SJSA1 (cell line): ENCODE data around the gene CTXND1. TPM values are rescaled to one million over a fixed set of nuclear protein-coding genes. Genes with fewer than 3 reads are reported as not detected.

Experiments
- DNase-seq, 2 experiments: peaks; one replicate each; pipeline ENCODE4 v3.0.0-alpha.2; 2015 to 2020; ENCODE audit warnings: low spot score in 2 of 2, low read depth in 1 of 2
- H3K27ac ChIP-seq: fragments of 250-450 bp; sonication (Bioruptor Pico); 2 replicates; pipeline ENCODE4 v1.5.1; 2020; ENCODE audit warnings: mild to moderate bottlenecking, moderate library complexity
- H3K27me3 ChIP-seq: fragments of 250-450 bp; sonication (Bioruptor Pico); replicated peaks from 2 replicates; pipeline ENCODE4 v1.5.1; 2020; ENCODE audit warnings: mild to moderate bottlenecking, moderate library complexity
- H3K36me3 ChIP-seq: fragments of 250-450 bp; sonication (Bioruptor Pico); 2 replicates; pipeline ENCODE4 v1.5.1; 2020; ENCODE audit warnings: mild to moderate bottlenecking
- H3K4me1 ChIP-seq: fragments of 250-450 bp; sonication (Bioruptor Pico); replicated peaks from 2 replicates; pipeline ENCODE4 v1.6.1; 2021; ENCODE audit warnings: mild to moderate bottlenecking
- H3K4me3 ChIP-seq: fragments of 250-450 bp; sonication (Bioruptor Pico); 2 replicates; pipeline ENCODE4 v1.5.1; 2020; ENCODE audit warnings: mild to moderate bottlenecking
- H3K9me3 ChIP-seq: fragments of 250-450 bp; sonication (Bioruptor Pico); replicated peaks from 2 replicates; pipeline ENCODE4 v1.5.1; 2020; ENCODE audit warnings: mild to moderate bottlenecking
- total RNA-seq: library from RNA; depleted of rRNA; stranded (reverse); fragments of >200 nt; shearing (Covaris generic); gene quantifications from 2 replicates; pipeline ENCODE4 v1.2.3, GENCODE V29; 2014

CTXND1 gene
- total RNA-seq, 1 experiment from 2014 or later = not detected

DNA sequence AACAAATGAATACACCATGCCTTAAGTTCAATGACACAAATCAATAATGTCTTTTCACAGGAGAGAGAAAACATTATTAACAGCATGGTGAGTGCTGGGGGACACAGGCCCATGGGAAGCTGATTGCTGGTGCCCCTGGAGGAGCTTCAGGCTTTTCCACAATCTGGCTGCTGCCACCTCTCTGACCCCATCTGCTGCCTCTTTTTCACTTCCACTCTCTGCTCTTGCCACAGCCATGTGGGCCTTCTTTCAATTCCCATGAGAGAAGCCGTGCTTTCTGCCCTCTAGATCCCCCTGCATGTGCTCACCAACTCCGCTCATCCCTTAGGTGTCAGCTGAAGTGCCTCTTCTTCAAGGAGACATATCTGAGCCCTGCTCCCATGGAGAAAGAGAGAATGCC, 21.0 kb upstream of the CTXND1 start:
- H3K36me3 ChIP-seq = no peaks in the 10 kb centered on the region
- DNase-seq = peak in 1 of 2 experiments; percentile 11

DNA sequence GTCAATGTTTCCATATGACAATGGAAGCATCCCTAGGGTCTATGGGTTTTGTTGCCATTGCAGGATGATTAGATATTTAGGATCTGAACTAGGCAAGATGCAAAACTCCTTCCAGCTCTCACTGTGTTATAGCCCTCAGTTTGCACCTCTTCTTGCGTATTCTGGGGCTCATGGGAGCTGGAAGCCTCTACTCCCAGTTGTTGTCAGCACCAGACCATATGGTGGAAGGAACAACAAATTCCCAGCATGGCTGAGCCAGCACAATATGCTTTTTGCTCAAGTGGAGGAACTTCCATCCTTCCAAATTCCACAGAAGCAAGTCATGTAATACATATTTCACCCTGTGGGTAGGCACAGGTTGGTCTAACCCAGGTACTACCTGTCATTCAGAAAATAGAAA, 18.5 kb upstream of the CTXND1 start:
- Histone ChIP-seq H3K4me3 (no peak overlapping the region), H3K9me3 (no peaks in the 10 kb centered on the region), H3K4me1 (no peaks in the 10 kb centered on the region), H3K27ac (no peak overlapping the region), H3K36me3 (no peaks in the 10 kb centered on the region), H3K27me3 (no peaks in the 10 kb centered on the region)
- peak in 1 of 2 experiments; percentile 8 for DNase-seq

More for the DNA sequence above, 21.0 kb upstream of the CTXND1 start:
- H3K9me3 ChIP-seq = no peaks in the 10 kb centered on the region
- no peak overlapping the region for H3K4me3 ChIP-seq
- H3K4me1 ChIP-seq = no peaks in the 10 kb centered on the region
- H3K27me3 ChIP-seq = no peaks in the 10 kb centered on the region
- H3K27ac ChIP-seq = no peak overlapping the region

DNA sequence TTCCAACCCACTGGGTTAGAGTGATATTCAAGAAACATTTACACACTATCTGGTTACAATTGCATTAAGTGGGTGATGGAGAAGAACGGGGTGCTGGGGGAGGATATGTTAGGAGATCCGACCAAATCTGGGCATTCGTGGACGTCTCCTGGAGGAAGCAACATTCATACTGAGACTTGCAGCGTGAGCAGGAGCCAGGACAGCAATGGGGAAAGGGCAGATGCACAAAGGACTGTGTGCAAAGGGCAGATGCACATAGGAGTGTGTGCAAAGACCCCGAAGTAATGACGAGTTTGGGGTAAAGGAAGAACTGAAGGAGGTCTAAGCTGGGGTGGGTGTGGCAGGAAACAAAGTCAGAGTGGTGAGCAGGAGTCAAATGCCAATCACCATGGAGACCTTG, 16.1 kb upstream of the CTXND1 start:
- Histone ChIP-seq H3K4me3 (no peak overlapping the region), H3K36me3 (no peaks in the 10 kb centered on the region), H3K27ac (no peak overlapping the region), H3K27me3 (no peaks in the 10 kb centered on the region), H3K4me1 (no peaks in the 10 kb centered on the region), H3K9me3 (no peaks in the 10 kb centered on the region)
- peak in 1 of 2 experiments; percentile 18 for DNase-seq

DNA sequence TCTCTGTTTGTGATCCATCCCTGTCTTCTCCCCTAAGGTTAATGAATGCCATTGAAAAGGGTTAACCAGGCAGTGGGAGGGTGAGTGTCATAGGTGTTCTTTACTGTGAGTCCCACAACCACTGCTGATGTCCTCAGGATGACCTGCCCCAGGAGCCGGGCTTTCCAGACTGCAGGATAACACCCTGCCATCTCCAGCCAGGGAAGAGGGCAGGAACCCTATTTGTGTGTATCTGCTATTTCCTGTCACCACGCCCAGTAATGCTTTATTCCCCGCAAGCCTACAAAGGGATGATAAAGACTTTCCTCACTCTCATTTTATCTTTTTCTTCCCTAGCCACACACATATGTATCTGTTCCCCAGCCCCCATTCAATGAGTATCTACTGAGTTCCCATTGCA, 15.6 kb upstream of the CTXND1 start:
- DNase-seq = peak in 1 of 2 experiments; percentile 13

DNA sequence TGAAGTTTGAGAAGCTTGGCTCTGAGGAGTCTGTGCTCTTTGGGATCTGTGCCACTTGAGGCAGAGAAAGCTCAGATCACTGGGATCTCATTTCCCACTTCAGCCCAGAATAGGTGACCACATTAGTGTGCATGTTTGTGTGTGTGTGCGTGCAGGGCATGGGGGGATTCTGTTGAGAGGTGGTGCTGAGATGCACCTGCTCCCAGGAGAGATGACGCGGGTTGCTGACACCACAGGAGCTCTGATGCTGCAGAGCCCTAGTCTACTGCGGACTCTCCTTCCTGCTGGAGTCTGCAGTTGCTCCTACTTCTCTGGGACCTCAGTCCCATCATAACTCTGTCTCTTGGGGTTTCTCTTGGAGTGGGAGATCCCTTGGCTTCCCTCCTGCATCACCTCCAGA, 14.7 kb upstream of the CTXND1 start:
- DNase-seq = no peak
- Histone ChIP-seq H3K27me3 (no peaks in the 10 kb centered on the region), H3K4me3 (no peak overlapping the region), H3K9me3 (no peaks in the 10 kb centered on the region), H3K36me3 (no peaks in the 10 kb centered on the region), H3K4me1 (no peaks in the 10 kb centered on the region), H3K27ac (no peak overlapping the region)

More for the DNA sequence above, 15.6 kb upstream of the CTXND1 start:
- H3K27ac ChIP-seq = no peak overlapping the region
- H3K9me3 ChIP-seq = no peaks in the 10 kb centered on the region
- H3K36me3 ChIP-seq = no peaks in the 10 kb centered on the region
- H3K4me3 ChIP-seq = no peak overlapping the region
- H3K4me1 ChIP-seq = no peaks in the 10 kb centered on the region
- no peaks in the 10 kb centered on the region for H3K27me3 ChIP-seq

DNA sequence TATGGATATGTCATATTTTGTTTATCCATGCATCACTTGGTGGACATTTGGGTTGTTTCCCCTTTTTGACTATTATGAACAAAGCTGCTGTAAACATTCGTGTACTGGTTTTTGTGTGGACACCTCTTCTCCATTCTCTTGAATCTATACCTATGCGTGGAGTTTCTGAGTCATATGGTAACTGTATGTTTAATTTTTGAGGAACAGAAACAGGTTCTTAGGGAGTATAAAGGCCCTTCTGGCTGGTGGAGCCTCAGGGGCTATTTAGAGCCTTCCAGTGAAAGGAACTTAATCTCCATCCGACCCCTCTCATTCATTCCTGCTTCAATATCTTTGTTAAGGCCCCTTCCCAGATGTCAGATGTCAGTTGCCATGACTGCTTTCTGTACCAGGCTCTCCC, 14.1 kb upstream of the CTXND1 start:
- Histone ChIP-seq H3K4me1 (no peaks in the 10 kb centered on the region), H3K27ac (no peak overlapping the region), H3K27me3 (no peaks in the 10 kb centered on the region), H3K9me3 (no peaks in the 10 kb centered on the region), H3K36me3 (no peaks in the 10 kb centered on the region), H3K4me3 (no peak overlapping the region)
- no peak for DNase-seq

DNA sequence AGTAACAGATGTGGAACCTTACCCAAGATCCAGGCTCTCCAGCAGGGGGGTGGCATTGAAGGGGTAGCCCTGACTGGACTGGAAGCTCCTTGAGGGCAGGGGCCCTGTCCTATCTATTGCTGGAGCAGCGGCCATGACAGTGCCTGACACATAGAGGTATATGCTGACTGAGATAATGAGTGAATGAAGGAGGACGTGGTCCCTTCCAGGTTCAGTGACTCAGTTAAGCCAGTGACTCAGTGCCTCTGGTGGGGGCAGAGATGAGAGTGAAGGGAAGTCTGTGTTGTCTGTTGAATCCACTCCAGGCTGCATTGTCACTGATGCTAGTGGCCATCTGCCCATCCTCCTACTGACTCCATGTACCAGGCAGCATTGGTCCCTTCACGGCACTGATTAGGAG, 13.0 kb upstream of the CTXND1 start:
- DNase-seq = no peak
- Histone ChIP-seq H3K9me3 (no peaks in the 10 kb centered on the region), H3K36me3 (no peaks in the 10 kb centered on the region), H3K27me3 (0 out of 2 replicates have a peak, but pooled peaks cover 3% of the 10 kb centered on the region), H3K27ac (no peak overlapping the region), H3K4me3 (no peak overlapping the region), H3K4me1 (no peaks in the 10 kb centered on the region)

DNA sequence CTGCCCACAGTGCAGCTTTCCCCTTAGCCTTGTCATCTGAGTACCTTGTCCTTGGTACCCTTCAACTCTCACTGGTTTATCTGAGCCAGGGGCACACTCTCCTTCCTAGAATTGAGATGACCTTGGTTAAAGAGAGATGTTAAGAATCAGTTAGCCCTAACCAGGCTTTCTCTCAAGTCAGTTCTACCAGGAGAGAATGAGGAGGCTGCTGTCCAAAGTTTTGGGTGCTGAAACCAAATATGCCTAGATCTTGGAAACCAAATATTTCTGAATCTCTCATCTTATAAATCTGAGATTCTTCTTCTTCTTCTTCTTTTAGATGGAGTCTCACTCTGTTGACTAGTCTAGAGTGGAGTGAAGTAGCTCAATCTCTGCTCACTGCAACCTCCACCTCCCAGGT, 12.0 kb upstream of the CTXND1 start:
- Histone ChIP-seq H3K4me3 (no peak overlapping the region), H3K36me3 (no peaks in the 10 kb centered on the region), H3K9me3 (no peaks in the 10 kb centered on the region), H3K27me3 (0 out of 2 replicates have a peak, but pooled peaks cover 7% of the 10 kb centered on the region), H3K27ac (no peak overlapping the region), H3K4me1 (no peaks in the 10 kb centered on the region)
- DNase-seq = no peak

DNA sequence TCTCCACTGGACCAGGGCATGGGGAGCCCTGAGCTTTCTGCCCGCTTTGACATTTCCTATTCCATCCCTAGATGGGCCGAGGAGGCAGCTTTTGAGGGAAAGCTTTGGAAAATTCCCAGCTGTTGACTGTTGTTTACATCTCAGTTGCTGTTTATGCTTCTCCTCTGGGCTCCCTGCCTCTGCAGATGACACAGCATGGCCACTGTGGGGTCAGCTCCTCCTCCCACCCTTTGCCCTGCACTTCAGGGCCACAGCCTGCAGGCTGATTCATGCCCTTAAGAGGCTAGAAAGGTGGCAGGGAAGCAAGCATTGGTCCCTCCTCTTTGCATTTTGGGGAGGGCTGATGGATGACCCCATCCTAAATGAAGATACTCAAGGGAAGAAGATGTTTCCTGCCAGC, 8.5 kb upstream of the CTXND1 start:
- Histone ChIP-seq H3K36me3 (no peaks in the 10 kb centered on the region), H3K4me3 (no peak overlapping the region), H3K27me3 (peaks cover 18% of the 10 kb centered on the region), H3K27ac (no peak overlapping the region), H3K4me1 (no peaks in the 10 kb centered on the region), H3K9me3 (no peaks in the 10 kb centered on the region)
- DNase-seq = no peak

DNA sequence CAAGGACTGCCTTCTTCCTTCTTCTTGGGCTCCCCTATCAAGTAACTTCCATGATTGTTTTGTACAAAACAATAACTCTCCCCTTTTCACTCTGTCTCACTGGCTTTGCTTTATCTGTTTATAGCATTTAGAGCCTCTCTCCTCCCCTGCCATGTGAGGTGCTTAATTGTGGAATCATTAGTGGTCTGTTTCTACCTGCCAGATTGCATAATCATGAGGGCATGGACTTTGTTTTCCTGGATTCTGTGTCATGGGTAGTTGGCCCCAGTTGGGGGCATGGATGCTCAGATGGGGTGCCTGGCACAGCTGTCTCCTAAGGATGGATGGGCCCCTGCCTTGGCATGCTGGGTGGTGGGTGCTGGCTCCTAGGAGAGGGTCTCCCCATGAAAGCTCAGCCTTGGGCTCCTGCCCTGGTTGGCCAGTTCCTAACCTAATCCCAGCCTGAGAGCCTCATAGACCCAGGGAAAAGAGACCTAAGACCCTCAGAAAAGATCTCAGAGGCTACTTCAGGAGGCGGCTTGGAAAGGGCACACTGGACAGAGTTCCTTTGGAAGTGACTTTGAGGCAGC, 8.0 kb upstream of the CTXND1 start:
- peaks cover 19% of the 10 kb centered on the region for H3K27me3 ChIP-seq
- H3K4me1 ChIP-seq = no peaks in the 10 kb centered on the region
- no peak overlapping the region for H3K27ac ChIP-seq
- DNase-seq = no peak
- no peak overlapping the region for H3K4me3 ChIP-seq
- no peaks in the 10 kb centered on the region for H3K9me3 ChIP-seq
- H3K36me3 ChIP-seq = no peaks in the 10 kb centered on the region

DNA sequence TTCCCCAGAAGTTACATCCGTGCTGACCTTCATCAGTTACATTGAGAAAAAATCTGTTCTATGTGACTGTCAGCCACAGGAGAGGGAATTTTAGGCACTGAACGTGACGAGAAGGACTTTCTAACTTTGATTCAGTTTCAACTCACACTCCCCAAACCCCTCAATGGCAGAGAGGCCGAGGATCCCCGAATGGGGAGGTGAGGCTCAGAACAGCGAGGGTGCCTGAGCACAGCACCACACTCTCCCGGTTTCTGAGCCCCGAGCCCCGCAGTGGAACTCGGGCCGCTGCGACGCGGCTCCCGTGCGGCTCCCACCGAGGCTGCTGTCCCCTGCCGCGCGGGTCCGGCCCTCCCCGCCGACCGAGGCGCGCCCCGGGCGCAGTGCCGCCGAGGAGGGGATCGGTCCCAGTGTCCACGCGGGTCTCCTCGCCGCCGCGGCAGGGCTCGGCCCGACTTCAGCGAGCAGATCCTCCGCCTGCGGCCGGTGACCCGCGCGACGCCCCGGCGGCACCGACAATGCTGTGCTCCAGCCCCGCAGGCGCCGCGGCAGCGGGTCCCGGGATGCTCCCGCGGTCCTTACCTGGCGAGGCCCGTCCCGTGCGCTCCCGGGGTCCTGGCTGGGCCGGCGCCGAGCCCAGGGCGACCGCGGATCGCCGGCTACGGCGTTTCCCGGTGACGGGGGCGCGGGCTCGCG, 439 bp downstream of the CTXND1 start:
- no peak for DNase-seq
- Histone ChIP-seq H3K27ac (no peak overlapping the region), H3K4me1 (peaks cover 7% of the 10 kb centered on the region), H3K4me3 (peak overlapping the region; percentile 12), H3K36me3 (no peaks in the 10 kb centered on the region), H3K9me3 (no peaks in the 10 kb centered on the region), H3K27me3 (peaks cover 68% of the 10 kb centered on the region)

DNA sequence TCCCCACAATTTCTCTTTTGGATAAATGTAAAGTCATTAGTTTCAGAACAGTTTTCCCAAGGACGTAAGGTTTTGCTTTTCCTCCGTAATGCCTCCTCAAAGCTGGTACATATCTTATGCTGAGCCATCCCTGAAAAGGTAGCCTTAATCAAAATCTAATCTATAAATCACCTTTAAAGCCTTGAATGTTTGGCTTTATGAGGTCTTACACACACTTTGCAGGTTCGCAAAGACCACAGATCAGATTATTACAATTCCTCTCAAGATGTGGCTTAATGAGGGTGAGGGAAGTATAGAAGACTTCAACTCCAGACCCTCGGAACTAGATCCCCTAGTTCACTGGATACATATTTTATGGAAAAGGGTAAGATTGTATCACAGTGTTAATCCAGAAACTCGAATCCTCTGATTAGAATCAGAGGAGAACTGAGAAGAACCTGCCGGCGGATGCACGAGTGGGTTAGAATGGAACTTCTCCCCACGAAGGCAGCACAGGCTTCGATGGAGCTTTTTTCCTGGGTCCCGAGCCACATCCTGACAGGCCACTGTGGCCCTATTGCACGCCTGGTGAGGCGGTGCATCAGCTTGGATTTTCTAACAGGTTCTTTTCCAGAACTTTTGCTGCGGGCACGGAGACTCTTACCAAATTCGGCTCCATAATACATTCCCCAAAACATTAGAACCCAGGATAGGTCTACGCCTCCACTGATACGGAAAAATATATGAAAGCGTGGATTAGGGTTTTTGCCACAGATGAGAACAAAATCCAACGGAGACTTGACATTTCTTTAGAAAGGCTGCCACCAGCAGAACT, 1.2 kb downstream of the CTXND1 start:
- H3K4me3 ChIP-seq = no peak overlapping the region
- peaks cover 74% of the 10 kb centered on the region for H3K27me3 ChIP-seq
- no peaks in the 10 kb centered on the region for H3K9me3 ChIP-seq
- no peak overlapping the region for H3K27ac ChIP-seq
- H3K36me3 ChIP-seq = no peaks in the 10 kb centered on the region
- DNase-seq = no peak
- peaks cover 7% of the 10 kb centered on the region for H3K4me1 ChIP-seq

DNA sequence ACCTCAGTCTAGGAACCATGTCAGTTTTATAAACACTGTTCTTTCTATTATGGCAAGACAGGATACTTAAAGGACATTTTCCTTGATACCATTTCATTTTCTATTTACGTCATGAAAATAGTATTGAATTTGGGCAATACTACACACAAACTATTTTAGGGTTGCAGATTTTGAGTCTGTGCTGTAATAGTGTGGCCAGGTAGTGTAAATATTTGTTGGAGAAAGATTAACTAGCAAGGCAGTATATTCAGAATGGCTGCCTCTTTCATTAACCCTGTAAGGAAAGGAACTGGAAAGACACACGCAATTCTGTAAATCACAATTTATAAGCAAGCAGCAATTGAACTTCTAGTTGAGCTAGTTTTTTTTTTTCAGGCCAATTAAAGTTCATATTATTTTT, 2.0 kb downstream of the CTXND1 start:
- no peak overlapping the region for H3K27ac ChIP-seq
- no peak overlapping the region for H3K4me3 ChIP-seq
- peaks cover 72% of the 10 kb centered on the region for H3K27me3 ChIP-seq
- H3K9me3 ChIP-seq = no peaks in the 10 kb centered on the region
- no peak for DNase-seq
- H3K36me3 ChIP-seq = no peaks in the 10 kb centered on the region
- H3K4me1 ChIP-seq = peaks cover 7% of the 10 kb centered on the region

DNA sequence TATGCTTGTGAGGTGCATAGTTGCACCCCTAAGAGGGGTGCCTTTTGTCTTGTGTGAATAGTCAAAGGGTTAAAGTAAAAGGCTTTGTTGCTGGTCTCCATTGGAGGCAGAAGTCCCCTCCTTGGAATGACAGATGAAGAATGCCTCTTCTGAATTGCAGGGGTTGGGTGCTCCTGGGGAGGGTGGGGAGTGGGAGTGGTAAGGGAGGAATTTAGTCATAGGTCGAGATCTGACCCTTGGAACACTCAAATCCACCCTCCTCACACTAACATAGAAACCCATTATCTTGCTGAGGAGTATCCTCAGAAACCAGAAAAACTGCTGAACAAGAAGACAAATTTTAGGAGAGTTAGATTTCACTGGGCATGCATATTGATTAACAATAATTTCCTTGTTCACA, 4.7 kb downstream of the CTXND1 start:
- H3K4me3 ChIP-seq = no peak overlapping the region
- no peaks in the 10 kb centered on the region for H3K9me3 ChIP-seq
- peaks cover 7% of the 10 kb centered on the region for H3K4me1 ChIP-seq
- no peak for DNase-seq
- H3K27ac ChIP-seq = no peak overlapping the region
- peaks cover 46% of the 10 kb centered on the region for H3K27me3 ChIP-seq
- H3K36me3 ChIP-seq = no peaks in the 10 kb centered on the region
